ENCODE data around the gene ART1.
A peak's percentile ranks its signal among the peaks of the same experiment; 100 is the strongest.

ART1 gene

DNA sequence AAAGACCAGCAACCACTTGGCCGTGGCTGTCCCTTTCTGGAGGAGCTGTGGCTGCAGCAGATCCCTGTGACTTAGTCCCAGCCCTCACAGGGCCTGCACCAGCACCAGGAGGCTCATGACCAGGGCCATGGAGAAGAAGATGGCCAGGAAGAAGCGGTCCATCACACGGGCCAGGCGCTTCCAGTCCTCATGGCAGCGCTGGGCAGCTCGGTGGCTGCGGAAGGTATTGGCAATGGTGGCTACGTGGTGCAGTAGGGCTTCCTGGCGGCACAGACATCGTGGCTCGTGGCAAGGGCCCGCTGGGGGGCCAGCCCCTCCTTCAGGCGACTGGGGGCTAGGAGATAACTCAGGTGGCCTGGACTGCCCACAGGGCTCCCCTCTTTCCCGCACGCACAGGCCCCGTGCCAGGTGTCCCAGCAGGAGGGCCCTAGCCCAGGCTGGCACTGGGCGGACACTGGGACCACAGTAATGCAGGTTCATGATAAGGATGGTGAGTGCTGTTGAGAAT, 21.1 kb downstream of the ART1 start:
- no peak for DNase-seq

DNA sequence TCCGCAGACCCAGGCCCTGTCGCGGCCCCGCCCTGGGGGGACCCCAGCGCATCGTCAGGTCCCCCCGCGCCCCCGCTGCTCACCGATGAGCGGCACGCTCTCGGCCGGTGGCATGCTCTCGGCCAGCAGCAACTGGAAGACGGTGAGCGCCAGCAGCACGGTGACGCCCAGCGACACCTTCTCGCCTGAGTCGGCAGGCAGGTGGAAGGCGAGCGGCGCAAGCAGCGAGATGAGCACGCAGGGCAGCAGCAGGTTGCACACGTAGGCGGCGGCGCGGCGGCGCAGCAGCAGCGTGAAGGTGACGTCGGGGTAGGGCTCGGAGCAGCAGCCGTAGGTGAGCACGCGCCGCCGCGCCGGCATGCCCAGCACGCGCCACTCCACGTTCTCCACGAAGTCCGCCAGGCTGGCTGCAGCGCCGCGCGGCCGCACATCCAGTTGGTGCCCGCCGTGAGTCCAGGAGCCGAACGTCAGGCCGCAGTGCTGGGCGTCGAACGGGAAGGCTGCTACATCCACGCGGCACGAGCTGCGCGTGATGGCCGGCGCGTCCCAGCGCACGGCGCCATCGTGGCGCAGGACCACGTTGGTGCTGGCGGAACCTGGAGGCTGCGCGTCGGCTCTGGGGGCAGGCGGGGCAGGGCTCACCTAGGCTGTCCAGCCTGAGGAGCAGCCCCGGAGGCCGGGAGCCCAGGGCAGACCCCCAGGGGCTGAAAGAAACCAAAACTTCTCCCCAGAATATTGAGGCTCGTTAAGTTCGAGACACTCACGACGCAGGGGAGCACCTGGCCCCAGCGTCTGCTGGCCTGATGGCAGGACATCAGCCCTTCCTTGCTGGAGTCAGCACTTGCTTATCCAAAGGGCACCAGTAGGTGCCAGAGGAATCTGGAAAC, 22.5 kb downstream of the ART1 start:
- no peak for DNase-seq

DNA sequence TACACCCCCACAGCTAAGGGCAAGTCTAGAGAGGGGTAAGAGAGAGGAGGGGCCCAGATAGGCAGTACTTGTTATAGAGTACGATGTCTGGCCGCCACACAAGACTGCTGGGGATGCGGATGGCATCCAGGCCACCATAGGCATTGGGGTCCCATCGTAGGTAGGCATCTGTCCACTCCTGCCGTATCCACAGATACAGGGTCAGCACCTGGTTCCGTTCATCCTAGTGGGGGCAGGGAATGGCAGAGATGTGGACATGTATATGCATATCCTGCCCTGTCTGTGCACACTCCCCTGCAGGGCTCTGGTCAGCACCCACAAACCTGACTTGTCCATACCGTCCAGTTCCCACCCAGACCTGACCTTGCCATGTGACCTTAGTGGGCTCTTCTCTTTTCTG, 24.2 kb downstream of the ART1 start:
- no peak for DNase-seq

DNA sequence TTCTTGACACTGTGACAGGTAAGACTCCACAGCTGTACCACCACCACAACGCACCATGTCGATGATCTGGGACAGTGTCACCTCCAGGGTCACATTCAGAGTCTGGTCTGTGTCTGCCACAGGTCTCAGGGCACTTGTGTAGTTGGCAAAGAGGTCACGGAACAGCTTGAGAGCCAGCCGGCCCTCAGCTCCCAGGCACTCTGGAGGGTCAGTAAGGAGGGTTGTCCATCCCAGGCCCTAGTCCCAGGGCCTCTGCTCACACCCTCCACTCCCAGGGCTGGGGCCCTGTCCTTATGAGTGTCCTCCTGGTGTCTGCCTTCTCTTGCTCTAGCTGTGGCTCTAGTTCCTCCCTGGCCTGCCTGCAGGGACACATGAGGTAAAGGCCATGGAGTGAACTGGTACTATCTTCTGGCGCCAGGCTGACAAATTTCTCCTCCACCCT, 24.8 kb downstream of the ART1 start:
- DNase-seq = no peak

DNA sequence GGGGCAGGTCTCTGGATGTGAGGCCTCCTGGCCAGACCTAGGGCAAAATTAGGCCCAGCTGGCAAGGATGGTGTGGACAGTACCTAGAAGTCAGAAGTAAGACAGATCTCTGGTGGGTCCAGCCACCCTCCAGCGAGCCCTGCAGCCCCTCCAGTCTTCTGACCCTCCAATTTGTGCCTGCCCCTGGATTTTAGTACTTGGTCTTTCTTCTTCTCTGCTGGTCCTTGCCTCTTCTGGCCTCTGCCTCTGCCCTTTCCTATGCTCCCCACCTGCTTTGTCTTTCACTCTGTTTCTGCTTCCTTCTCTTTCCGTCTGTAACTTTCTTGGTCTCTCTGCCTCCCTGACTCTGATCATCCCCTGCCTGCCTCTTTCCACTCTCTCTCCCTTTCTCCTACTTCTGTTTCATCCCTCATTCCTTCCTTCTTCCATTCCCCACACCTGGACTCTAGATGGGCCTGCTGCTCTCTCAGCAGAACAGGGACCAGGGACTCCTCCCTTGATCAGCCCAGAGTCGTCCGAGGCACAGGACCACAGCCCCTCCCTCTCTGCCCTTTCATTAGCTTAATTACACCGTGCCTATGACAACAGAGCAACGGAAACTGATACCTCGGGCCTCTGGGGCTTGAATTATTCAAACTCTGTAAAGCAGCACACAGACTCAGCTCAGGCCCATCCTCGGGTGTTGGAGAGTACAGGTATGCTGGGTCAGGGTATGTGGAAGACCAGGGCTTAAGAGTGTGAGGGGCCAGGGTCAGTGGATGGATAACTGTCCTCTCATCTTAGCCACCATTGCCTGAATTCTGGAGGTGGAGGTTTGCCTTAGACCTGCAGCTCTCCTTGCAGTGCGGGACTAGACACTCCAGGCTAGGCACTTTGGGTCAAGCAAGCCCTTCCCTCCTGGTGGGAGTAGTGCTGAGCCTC, 26.7 kb downstream of the ART1 start, which contains the start of gene CHRNA10:
Gene CHRNA10 (minus strand): TSS at position 51 of the 921 bp plus-strand sequence. CDS start 72 bp downstream, outside the sequence.
- no peak for DNase-seq

DNA sequence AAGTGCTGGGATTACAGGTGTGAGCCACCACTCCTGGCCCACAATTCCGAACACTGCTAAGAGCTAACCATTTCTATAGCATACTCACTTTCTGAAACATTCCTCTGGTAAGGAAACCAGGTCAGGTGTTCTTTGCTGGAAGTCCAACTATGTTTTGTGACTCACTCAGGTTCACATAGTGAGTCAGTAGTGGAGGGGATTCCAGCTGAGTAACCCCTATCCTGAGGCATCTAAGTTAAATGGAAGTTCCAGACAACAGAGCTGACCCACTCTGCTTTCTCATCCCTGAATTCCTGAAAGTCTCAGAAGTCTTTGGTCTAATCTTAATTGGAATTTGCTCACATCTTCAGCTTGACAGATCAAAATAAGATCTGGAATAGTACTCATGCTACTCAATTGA, 29.3 kb downstream of the ART1 start:
- peak; percentile 44 for DNase-seq

DNA sequence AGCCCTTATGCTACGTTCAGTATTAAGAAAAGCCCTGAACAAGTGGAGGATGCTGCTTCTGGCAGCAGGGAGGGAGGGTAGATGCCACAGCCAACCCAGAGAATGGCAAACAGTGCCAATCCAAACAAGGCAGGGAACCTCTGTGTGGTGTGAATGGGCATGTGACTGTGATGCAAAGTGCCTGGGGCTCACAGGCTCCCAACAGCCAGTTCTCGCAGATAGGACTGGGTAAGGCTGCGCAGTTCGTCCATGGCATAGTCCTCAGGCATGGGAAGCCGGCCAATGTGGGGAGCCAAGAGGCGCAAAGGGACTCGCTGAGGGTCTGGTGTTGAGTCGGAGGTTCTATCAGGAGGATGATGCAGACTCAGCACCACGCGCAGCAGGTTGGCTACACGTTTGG, 31.0 kb downstream of the ART1 start:
- no peak for DNase-seq

DNA sequence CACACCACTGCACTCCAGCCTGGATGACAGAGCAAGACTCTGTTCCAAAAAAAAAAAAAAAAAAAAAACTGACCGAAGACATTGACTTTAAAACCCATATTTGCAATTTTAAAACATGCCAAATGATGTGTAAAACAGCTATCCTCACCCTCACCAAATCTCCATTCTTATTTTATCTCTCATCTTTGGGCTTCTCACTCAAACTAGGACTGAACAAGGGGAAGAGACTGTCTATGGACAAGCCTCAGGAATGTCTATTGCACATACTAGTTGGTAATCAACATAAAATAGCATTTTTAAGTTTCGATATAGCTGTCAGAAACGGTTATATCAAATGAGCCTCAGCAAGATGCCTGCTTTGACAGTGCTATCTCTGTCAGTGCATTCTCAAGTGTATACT, 34.1 kb downstream of the ART1 start:
- no peak for DNase-seq

DNA sequence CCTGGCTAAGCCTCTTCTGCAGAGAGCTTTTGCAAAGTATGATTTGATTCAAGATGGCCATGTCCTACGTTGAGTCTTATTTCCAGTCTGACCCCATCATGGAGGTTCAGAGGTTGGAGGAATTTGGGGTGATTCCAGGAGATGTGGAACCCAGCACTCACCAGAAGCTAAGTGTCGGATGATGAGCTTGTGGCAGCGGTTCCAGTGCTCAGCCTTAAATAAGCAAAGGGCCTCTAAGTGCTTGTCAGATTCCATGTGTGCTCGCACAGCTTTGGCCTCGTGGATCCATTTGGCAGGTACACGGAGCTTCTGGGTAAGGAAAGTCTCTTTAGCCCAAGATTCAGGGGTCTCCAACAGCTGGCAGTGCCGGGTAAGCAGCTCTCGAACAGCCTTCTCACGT, 38.1 kb downstream of the ART1 start:
- DNase-seq = no peak

DNA sequence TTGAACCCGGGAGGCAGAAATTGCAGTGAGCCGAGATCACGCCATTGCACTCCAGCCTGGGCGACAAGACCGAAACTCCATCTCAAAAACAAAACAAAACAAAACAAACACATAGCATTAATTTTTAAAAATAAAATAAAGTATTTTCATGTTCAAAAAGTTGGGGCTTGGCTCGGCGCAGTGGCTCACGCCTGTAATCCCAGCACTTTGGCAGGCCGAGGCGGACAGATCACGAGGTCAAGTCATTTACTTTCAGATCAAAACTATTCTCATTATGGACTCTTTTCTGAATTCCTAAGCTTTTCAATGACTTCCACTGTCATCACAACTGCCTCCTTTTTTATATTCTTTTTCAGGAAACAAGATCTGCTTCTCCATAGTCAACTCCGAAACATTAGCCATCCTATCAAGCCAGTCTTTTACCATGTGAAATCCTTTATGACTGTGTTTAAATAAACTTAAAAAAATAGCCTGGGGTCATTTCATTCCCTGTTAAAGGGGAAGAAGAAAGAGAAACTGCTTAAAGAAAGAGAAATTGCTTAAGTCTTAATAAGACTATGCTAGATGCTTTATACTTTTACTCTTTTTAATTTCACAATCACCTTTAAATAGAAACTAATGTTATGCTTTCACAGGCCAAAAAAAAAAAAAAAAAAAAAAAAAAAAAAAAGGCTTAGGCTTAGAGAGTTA, 39.3 kb downstream of the ART1 start:
- no peak for DNase-seq

DNA sequence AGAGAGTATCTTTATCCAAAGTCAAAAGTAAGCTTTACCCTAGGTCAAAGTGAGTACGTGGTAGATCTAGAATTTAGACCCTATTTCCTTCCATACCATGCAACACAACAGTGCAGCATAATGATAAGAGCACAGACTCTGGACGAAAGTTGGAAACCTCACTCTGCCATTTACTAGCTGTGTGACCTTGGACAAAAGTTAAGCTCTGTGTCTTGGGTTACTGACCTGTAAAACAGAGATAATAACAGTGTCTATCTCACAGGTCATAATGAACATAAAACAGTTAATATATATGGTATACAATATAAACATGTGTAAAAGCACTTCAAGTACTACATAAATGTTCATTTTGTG, 39.9 kb downstream of the ART1 start:
- no peak for DNase-seq

DNA sequence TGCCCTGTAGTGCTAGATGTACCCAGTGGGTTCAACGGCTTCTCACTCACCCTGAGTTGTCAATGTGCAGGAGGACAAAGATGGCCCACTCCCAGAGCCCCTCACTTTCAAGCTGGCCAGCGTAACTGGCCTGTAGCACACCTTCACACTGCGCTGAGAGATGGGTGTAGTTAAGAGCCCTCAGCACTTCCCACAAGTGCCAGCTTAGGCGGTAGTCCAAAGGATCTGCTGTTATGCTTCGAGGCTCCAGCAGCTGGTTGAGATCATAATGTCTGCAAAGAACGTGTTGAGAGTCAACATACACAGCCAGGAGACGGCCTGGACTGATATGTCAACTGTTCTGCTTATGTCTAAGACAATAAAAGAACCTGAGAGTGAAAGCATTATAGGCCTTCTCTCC, 41.0 kb downstream of the ART1 start:
- no peak for DNase-seq

DNA sequence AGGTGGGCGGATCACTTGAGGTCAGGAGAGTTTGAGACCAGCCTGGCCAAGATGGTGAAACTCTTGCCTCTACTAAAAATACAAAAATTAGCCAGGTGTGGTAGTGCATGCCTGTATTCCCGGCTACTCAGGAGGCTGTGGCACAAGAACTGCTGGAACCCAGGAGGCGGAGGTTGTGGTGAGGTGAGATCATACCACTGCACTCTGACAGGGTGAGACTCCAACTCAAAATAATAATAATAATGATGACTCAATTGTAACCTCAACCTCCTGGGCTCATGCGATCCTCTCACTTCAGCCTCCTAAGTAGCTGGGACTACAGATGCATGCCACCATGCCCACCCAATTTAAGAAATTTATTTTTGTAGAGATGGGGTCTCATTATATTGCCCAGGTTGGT, 41.8 kb downstream of the ART1 start:
- DNase-seq = no peak

DNA sequence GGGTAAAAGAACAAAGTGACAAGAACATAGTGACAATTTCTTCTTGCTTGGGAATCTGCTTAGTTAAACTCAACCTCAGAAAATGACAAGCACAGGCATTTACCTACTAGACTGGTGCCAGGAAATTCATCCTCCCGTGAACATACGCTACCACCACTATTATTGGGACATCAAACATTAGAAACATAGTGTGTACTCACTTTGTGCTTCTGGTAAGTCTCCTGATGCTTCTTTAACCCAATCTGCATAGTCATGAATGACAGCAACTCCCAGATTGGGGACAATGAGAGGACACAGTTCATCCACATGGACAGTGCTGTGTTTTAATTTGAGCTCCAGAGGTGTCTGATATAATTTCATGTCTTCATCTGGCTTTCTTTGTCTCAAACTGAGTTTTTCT, 55.5 kb downstream of the ART1 start:
- no peak for DNase-seq

DNA sequence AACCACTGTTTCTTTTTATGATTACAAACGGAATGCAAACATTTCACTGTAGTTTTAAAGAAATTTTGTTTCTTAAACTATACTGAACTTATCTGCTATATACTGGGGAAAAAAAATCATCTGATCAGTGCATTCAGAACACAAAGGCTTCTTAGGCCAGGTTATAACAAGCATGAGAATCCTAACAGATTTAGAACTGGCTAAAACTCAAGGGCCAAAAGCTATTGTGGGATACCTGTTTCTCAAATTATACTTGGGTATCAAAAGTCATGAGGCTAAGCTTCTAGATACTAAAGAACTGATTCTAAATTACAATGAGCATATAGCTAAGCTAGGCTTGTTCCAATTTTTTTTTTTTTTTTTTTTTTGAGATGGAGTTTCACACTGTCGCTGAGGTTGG, 56.0 kb downstream of the ART1 start:
- DNase-seq = no peak

DNA sequence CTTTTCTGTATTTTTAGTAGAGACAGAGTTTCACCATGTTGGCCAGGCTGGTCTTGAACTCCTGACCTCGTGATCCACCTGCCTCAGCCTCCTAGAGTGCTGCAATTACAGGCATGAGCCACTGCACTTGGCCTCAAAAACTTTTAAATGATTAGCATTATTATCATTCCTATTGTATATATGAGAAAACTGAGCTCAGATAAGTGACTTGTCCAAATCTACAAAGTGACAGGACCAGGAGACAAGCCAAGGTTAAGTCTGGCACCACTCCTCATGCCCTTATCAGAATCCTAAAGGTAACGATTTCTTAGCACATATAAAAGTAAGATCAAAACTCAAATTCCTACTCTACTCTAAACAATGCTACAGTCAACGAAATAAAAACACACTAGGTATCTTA, 58.5 kb downstream of the ART1 start:
- no peak for DNase-seq

DNA sequence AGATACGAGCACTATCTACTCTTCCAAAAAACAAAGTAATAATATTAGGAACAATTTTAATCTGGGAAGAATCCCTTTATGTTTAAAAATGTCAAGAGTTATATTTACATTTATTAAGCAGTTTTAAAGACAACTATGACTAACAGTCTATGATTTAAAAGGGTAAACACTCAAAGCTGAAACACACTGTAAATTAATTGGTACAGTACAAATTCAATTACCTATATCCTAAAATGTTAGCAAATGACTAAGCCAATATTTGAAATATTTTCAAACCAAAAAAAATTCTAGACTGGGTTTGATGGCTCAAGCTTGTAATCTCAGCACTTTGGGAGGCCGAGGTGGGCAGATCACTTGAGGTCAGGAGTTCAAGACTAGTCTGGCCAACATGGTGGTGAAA, 62.2 kb downstream of the ART1 start:
- peak; percentile 23 for DNase-seq

DNA sequence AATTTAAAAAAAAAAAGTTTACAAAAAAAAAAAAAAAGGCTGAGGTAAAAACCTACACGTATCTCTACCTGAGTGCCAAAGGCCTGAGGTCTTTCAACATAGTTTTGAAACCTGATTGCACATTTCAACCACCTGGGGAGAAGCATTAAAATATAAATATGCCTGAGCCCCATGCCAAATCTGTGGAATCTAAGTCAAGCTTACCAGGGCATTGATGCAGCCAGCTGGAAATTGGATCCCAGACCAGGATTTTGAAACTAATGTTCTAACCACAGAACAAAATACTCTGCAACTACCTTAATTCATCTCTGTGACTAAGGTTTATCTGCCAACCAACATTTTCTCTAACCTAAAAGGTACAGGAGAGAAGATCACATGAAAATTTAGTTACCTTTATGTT, 65.0 kb downstream of the ART1 start:
- DNase-seq = peak; percentile 22

DNA sequence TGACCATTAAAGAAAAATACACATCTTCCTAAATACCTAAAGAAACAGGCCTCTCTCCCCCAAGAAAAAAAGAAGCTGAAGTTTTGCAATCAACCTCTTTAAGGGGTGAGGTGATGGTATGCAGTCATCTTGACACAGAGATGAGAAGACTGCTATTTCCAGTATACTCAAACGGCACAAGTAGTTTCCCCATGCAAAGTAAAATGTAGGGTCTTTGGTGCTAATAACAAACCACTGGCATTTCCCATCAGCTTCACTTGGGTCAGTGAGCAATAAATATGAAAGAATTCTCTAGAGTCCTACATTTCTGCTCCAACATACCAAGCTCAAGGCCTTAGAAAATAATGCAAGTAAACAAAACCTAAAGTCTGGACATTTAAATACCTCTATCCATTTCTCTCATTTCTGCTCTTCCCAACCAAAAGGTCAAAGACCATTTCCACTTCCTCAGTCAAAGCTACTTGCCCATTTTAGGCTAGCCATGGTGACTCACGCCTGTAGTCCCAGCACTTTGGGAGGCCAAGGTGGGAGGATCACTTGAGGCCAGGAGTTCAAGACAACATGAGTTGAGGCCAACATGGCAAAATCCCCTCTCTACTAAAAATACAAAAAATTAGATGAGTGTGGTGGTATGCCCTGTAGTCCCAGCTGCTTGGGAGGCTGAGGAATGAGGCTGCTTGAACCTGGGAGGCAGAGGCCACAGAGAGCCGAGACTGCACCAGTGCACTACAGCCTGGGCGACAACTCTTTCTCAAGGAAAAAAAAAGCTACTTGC, 65.7 kb downstream of the ART1 start:
- peak; percentile 69 for DNase-seq

DNA sequence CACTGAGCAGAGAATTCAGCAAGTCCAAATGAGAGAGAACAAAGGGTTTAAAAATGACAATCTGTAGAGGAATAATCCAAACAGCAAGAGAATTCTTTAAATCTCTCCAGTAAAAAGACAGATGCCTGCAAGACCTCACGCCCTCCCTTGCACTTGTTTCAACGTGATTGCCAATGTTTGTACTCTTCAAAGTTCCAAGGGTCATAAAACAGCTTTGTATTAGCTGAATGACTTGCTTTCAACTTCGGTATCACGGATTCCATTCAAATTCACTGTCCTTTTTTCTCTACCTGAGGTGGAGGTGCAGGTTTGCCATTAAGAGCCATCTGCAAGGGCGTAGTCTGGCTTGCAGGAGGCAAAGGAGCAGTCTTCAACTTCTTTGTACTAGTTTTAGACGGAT, 67.3 kb downstream of the ART1 start:
- no peak for DNase-seq

All from fibroblast of skin of right quadriceps (primary cell).